RKO (cell line): ENCODE measurements around the gene TRIM67.
"Not testable (repeated sequence)": the region's sequence is repeated elsewhere in the genome, so short reads cannot be mapped to it uniquely, and the experiment has no call there.

Source experiments
- DNase-seq: peaks from one replicate; pipeline ENCODE4 v3.0.0-alpha.2; 2016; ENCODE audit warnings: low spot score

Gene TRIM67

GRCh38 chr1:231161667-231162296, at the start of gene TRIM67:
Gene TRIM67, plus strand, starts transcription at chr1:231162058. Its CDS starts 912 bp downstream, at chr1:231162970.
- DNase-seq, result no peak

GRCh38 chr1:231116738-231117137, 45.1 kb upstream of the TRIM67 start:
- no peak for DNase-seq

- DNase-seq, result no peak
Observed at GRCh38 chr1:231118704-231119453, 43.0 kb upstream of the TRIM67 start.

DNA sequence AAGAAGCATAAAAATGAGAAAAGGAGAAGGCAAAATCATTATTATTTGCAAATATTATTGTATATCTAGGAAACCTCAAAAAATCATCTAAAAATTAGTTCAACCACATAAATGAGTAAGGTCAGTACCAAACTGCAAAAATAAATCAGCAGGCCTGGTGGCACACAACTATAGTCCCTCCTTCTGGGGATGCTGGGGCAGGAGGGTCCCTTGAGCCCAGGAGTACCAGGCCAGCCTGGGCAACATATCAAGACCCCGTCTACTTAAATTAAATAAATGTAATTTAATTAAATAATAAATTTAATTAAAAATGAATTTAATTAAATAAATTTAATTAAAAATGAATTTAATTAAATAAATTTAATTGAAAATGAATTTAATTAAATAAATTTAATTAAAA, 40.3 kb upstream of the TRIM67 start:
- no peak for DNase-seq

- DNase-seq, result no peak
Observed at GRCh38 chr1:231122143-231122542, 39.7 kb upstream of the TRIM67 start.

- DNase-seq, result no peak
Observed at GRCh38 chr1:231124746-231125145, 37.1 kb upstream of the TRIM67 start.

DNA sequence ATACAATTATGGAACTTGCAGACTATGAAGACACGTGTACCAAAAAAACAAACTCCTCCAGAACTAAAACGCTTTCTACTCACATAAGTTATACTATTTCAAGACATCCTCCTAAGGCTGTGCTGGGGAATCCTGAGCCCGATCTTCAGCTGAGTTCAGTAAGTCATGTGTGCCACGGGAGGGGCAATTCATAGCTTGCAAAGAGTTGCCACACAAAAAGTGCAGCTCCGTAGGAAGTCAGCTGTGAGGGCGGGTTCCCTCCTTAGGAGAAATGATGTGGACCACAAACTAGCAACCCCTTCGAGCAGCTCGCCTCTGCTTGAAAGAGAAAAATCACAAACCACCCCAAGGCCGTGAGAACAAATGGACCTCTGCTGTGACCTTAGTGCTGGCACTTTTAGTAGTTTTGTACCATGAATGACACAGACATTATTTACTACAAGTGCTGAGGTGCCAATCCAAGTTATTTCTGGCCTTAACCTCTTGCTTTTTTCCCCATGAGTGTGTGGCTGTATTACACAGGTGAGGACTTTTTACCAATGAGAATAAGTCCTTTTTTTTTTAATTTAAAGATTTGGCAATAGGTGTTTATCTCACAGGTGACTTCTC, 35.8 kb upstream of the TRIM67 start:
- DNase-seq, result no peak

DNA sequence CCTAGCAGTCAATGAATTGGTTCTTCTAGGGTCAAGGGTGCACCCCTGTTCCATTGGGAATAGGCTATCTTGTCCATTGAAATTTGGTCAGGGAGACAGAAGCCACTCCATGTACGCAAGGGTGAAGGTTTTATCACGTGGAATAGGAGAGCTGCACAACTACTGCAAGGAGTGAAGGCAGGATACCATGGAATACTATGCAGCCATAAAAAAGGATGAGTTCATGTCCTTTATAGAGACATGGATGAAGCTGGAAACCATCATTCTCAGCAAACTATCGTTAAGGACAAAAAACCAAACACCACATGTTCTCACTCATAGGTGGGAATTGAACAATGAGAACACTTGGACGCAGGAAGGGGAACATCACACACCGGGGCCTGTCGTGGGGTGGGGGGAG, 34.8 kb upstream of the TRIM67 start:
- not testable (repeated sequence) for DNase-seq

DNA sequence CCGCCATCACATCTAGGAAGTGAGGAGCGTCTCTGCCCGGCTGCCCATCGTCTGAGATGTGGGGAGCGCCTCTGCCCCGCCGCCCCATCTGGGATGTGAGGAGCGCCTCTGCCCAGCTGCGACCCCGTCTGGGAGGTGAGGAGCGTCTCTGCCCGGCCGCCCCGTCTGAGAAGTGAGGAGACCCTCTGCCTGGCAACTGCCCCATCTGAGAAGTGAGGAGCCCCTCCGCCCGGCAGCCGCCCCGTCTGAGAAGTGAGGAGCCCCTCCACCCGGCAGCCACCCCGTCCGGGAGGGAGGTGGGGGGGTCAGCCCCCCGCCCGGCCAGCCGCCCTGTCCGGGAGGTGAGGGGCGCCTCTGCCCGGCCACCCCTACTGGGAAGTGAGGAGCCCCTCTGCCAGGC, 33.4 kb upstream of the TRIM67 start:
- DNase-seq, result not testable (repeated sequence)

- DNase-seq, result no peak
Observed at GRCh38 chr1:231130544-231130943, 31.3 kb upstream of the TRIM67 start.

- DNase-seq, result not testable (repeated sequence)
Observed at GRCh38 chr1:231132591-231132990, 29.3 kb upstream of the TRIM67 start.

DNA sequence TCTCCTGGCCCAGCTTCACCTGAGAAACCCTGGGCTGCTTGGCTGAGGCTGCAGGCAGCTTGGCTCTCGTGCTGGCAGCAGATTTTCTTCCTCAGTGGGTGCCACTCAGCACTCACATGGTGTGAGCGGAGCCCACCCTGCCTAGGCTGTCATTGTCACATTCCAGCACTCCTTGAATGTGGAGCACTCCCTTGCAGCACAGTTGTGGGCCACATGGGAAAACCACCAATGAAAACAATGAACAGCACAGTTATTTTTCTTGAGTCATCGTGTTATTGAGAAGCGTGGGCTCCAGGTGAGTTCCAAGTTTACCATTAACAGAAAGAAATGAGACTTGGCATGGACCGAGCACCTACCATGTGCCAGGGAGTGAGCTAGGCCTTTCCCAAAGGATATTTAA, 27.2 kb upstream of the TRIM67 start:
- no peak for DNase-seq

- no peak for DNase-seq
Observed at GRCh38 chr1:231138236-231138635, 23.6 kb upstream of the TRIM67 start.

GRCh38 chr1:231139125-231139649, 22.7 kb upstream of the TRIM67 start:
- peak; percentile 3 for DNase-seq

- no peak for DNase-seq
Observed at GRCh38 chr1:231139659-231140654, 21.9 kb upstream of the TRIM67 start.

- DNase-seq, result no peak
Observed at GRCh38 chr1:231144416-231145193, 17.3 kb upstream of the TRIM67 start.

GRCh38 chr1:231147896-231148295, 14.0 kb upstream of the TRIM67 start:
- DNase-seq, result no peak

- no peak for DNase-seq
Observed at GRCh38 chr1:231151811-231152210, 10.0 kb upstream of the TRIM67 start.

GRCh38 chr1:231153726-231154125, 8.1 kb upstream of the TRIM67 start:
- no peak for DNase-seq

- no peak for DNase-seq
Observed at GRCh38 chr1:231155808-231156207, 6.0 kb upstream of the TRIM67 start.

DNA sequence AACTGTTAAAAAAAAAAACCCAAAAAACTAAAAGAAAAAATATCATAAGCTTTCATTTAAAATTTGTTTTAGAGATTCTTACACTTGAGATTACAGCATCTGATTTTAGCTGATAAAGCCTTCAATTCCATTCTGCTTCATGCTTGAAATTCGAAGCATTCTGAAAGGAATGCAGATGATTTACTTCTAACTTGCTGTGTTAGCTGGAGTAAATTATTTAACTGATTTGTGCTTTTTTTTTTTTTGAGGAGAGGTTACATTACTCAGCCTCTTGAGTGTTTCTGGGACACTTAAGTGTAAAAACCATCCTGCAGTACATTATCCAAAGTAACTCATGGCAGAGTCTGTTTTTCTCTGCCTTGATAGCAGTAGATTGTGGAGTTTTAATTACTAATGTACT, 4.5 kb upstream of the TRIM67 start:
- no peak for DNase-seq
